GM12878 (cell line): ENCODE measurements around the gene ABCA7. TPM values are rescaled to one million over a fixed set of nuclear protein-coding genes. Genes with fewer than 3 reads are reported as not detected.

Experiments used
- ATAC-seq: fragments of 200-7000 bp; cut with Tn5 transposase; 3 replicates; pipeline ENCODE4 v1.9.1; 2020; ENCODE audit warnings: mild to moderate bottlenecking, moderate library complexity
- BruUV-seq: library from RNA; stranded (reverse); fragments of 400-500 nt; replicated peaks from 2 replicates; lab custom pipeline; 2021; lab: Mats Ljungman, UMichigan
- CTCF ChIA-PET: fragments of 300-600 bp; sonication (Branson Sonifier 250); formaldehyde crosslinking; extraction: SDS; loops from one replicate; lab custom pipeline; 2021; ENCODE audit warnings: inconsistent platforms; lab: Yijun Ruan, JAX
- POLR2A ChIA-PET: fragments of 350-600 bp; formaldehyde crosslinking; extraction: SDS; loops from one replicate; lab custom pipeline; 2021; ENCODE audit warnings: inconsistent platforms; lab: Charles Lee
- RAD21 ChIA-PET: fragments of 300-600 bp; sonication (Branson Sonifier 250); formaldehyde crosslinking; loops from one replicate; lab custom pipeline; 2023; ENCODE audit warnings: antibody characterized with exemption; ENCODE audit not compliant: unreplicated experiment; lab: Charles Lee
- SMC1A ChIA-PET: fragments of 300-600 bp; sonication (Branson Sonifier 250); formaldehyde crosslinking; loops from one replicate; lab custom pipeline; 2023; ENCODE audit not compliant: unreplicated experiment, uncharacterized antibody; lab: Charles Lee
- DNase-seq: peaks from one replicate; pipeline ENCODE4 v3.0.0-alpha.2; 2011; ENCODE audit warnings: low read depth, low spot score
- FAIRE-seq: peaks from 3 replicates; lab custom pipeline; 2011; peaks lifted over from hg19 to GRCh38; lab: Jason Lieb, UNC
- H2AFZ ChIP-seq: 2 replicates; pipeline ENCODE4 v1.6.0; 2011; ENCODE audit warnings: low read depth, low read length, control low read depth; ENCODE audit not compliant: control insufficient read depth
- H3K27ac ChIP-seq: 2 replicates; pipeline ENCODE4 v1.5.1; 2011; ENCODE audit warnings: control low read depth; ENCODE audit not compliant: control insufficient read depth, insufficient read depth
- H3K27me3 ChIP-seq, 2 experiments: replicated peaks in 1 of 2; 2 replicates each; pipeline versions ENCODE4 v1.6.0 to v1.6.1; 2011; ENCODE audit warnings: low read length in 1 of 2; ENCODE audit not compliant: control insufficient read depth in 2 of 2, insufficient read depth in 2 of 2
- H3K36me3 ChIP-seq, 2 experiments: 2 replicates each; pipeline ENCODE4 v1.5.1; 2011; ENCODE audit warnings: low read length in 1 of 2; ENCODE audit not compliant: control insufficient read depth in 2 of 2, insufficient read depth in 2 of 2
- H3K4me1 ChIP-seq: 2 replicates; pipeline ENCODE4 v1.6.1; 2011; ENCODE audit warnings: mild to moderate bottlenecking, low read length, moderate library complexity, mixed read lengths; ENCODE audit not compliant: control insufficient read depth, insufficient read depth
- H3K4me2 ChIP-seq: 2 replicates; pipeline ENCODE4 v1.6.0; 2011; ENCODE audit warnings: control low read depth; ENCODE audit not compliant: control insufficient read depth, insufficient read depth
- H3K4me3 ChIP-seq: fragments of 200-600 bp; sonication (generic); 2 replicates; pipeline ENCODE4 v1.5.1; 2016
- H3K79me2 ChIP-seq: 2 replicates; pipeline ENCODE4 v1.6.0; 2011; ENCODE audit warnings: low read length; ENCODE audit not compliant: control insufficient read depth, insufficient read depth
- H3K9ac ChIP-seq: 2 replicates; pipeline ENCODE4 v1.8.0; 2011; ENCODE audit warnings: low read length, control low read depth, mixed read lengths; ENCODE audit not compliant: control insufficient read depth, insufficient read depth
- H3K9me3 ChIP-seq: replicated peaks from 3 replicates; pipeline ENCODE4 v1.5.1; 2011; ENCODE audit warnings: mild to moderate bottlenecking, low read length; ENCODE audit not compliant: control insufficient read depth, insufficient read depth
- H4K20me1 ChIP-seq: 2 replicates; pipeline ENCODE4 v1.6.0; 2011; ENCODE audit not compliant: control insufficient read depth, insufficient read depth
- BCL11A ChIP-seq: IDR thresholded peaks from 2 replicates; pipeline ENCODE4 v1.6.1; 2011; ENCODE audit warnings: low read depth, low read length
- CBFB ChIP-seq: IDR thresholded peaks from 2 replicates; pipeline ENCODE4 v1.6.1; 2016; ENCODE audit warnings: antibody characterized with exemption, low read depth
- HDAC2 ChIP-seq: fragments of 200-600 bp; sonication (generic); IDR thresholded peaks from 2 replicates; pipeline ENCODE4 v1.6.1; 2017
- POLR2AphosphoS2 ChIP-seq: IDR thresholded peaks from 2 replicates; pipeline ENCODE4 v1.6.1; 2011; ENCODE audit warnings: low read depth, mild to moderate bottlenecking, low read length, improper control_type of control experiment, moderate library complexity
- WGBS: methylation state at CpG from one replicate; pipeline ENCODE4 v1.1.6; 2016; ENCODE audit warnings: low lambda C conversion rate; ENCODE audit not compliant: insufficient replicate concordance, insufficient coverage; ENCODE audit errors: missing lambda C conversion rate; 5-methylcytosine and 5-hydroxymethylcytosine counted together
- in situ Hi-C: fragments of 300-500 bp; cut with MboI; formaldehyde crosslinking; loops from 9 replicates; pipeline ENCODE4 v1.14.3; 2018; ENCODE audit warnings: mixed read lengths
- intact Hi-C: fragments of 100-400 bp; cut with micrococcal nuclease; formaldehyde crosslinking; loops from one replicate; pipeline ENCODE4 v1.14.2; 2022; ENCODE audit not compliant: unreplicated experiment
- polyA plus RNA-seq, 11 experiments: library from polyadenylated mRNA; depleted of rRNA in 4 of 11; unstranded in 6 of 11; stranded (reverse) in 5 of 11; fragments of >200 nt; fragmentation: Nextera tagmentation in 4 of 11; fragmentation: Illumina TruSeq in 1 of 11; extraction: Ambion mirVana in 4 of 11; extraction: Trizol in 1 of 11; gene quantifications; 1 replicate in 1 of 11; 2 replicates in 10 of 11; pipeline versions ENCODE4 v1.2.1 to v1.2.3, GENCODE V29; 2011 to 2016; ENCODE audit warnings: inconsistent platforms in 2 of 11, missing spikeins in 2 of 11, low read depth in 1 of 11
- total RNA-seq, 4 experiments: library from RNA; depleted of rRNA in 3 of 4; stranded (reverse); fragments of >200 nt in 3 of 4; fragmentation: Illumina TruSeq in 1 of 4; extraction: Trizol in 1 of 4; gene quantifications; 2 replicates each; pipeline versions ENCODE4 v1.2.1 to v1.2.3, GENCODE V29; 2013 to 2021
- TF ChIP-seq, protein P1 (sequence below): IDR thresholded peaks from 2 replicates; pipeline ENCODE4 v1.6.1; 2011; ENCODE audit warnings: low read depth, mild to moderate bottlenecking, low read length, moderate library complexity, borderline replicate concordance; ENCODE audit errors: extremely low read depth
- TF ChIP-seq, protein P2 (sequence below): IDR thresholded peaks from 2 replicates; pipeline ENCODE4 v1.6.1; 2012; ENCODE audit warnings: improper control_type of control experiment, low read depth, low read length; ENCODE audit not compliant: insufficient replicate concordance
- TF ChIP-seq, protein P3 (sequence below): fragments of 450-650 bp; IDR thresholded peaks from 2 replicates; pipeline ENCODE4 v1.6.1; 2016; ENCODE audit warnings: mild to moderate bottlenecking, moderate library complexity, borderline replicate concordance
- TF ChIP-seq, protein P4 (sequence below): fragments of 450-650 bp; IDR thresholded peaks from 2 replicates; pipeline ENCODE4 v1.6.1; 2018; ENCODE audit warnings: mild to moderate bottlenecking, low read depth, moderate library complexity; ENCODE audit not compliant: partially characterized antibody

Gene ABCA7
- total and polyA plus RNA-seq, 10 of the 15 experiments (the other 5 are each of a cell fraction or from before 2014, with no cell fraction given): 1.0 to 49.5 (median 14.8) TPM

DNA sequence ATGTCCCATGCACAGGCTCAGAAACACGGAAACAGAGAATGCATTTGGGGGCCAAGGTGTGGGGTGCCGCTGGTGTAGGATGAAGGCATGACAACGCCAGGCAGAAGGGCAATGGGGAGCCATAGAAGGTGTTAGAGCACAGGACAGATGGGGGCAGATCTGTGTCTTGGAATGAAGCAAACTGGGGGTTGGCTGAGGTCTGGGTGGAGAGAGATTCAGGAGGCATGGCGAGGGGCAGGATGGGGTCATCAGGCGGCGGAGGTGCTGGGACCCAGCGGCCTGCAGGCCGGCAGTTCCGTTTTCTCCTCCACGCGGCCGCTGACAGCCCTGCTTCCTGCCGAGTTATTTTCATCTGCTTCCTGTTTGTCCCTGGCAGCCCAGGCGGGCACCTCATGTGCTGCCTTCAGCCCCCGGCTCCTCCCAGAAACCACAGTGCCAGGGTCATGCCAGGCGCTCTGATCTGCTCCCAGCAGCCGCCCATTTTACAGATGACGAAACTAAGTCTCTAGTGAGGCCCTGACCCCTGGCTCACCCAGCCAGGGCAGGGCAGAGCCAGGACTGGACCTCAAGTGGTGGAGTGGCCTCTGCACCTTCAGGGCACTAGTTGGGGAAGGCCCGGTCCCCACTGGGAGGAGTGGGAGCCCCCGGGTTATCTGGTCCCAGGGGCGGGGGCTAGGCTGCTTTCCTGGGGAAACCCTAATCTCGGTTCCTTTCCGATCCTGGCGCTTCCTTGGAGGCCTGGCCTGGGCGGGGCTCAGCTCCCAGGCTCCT, 29.3 kb downstream of the ABCA7 start:
- FAIRE-seq: peak; percentile 64
- SMC1A ChIA-PET: interaction anchor here (1.1 kb wide), 1 partner anchor 29 kb away, joined by 3 read pairs; no protein-coding TSS in a partner anchor
- TSS peak; percentile 60 for BruUV-seq
- TF ChIP-seq, protein P1, sequence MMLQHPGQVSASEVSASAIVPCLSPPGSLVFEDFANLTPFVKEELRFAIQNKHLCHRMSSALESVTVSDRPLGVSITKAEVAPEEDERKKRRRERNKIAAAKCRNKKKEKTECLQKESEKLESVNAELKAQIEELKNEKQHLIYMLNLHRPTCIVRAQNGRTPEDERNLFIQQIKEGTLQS: no peak
- TF ChIP-seq BCL11A (no peak), CBFB (peak; percentile 53; the same call in 1 of the 2 replicates), POLR2AphosphoS2 (no peak), HDAC2 (no peak)
- TF ChIP-seq, protein P2, sequence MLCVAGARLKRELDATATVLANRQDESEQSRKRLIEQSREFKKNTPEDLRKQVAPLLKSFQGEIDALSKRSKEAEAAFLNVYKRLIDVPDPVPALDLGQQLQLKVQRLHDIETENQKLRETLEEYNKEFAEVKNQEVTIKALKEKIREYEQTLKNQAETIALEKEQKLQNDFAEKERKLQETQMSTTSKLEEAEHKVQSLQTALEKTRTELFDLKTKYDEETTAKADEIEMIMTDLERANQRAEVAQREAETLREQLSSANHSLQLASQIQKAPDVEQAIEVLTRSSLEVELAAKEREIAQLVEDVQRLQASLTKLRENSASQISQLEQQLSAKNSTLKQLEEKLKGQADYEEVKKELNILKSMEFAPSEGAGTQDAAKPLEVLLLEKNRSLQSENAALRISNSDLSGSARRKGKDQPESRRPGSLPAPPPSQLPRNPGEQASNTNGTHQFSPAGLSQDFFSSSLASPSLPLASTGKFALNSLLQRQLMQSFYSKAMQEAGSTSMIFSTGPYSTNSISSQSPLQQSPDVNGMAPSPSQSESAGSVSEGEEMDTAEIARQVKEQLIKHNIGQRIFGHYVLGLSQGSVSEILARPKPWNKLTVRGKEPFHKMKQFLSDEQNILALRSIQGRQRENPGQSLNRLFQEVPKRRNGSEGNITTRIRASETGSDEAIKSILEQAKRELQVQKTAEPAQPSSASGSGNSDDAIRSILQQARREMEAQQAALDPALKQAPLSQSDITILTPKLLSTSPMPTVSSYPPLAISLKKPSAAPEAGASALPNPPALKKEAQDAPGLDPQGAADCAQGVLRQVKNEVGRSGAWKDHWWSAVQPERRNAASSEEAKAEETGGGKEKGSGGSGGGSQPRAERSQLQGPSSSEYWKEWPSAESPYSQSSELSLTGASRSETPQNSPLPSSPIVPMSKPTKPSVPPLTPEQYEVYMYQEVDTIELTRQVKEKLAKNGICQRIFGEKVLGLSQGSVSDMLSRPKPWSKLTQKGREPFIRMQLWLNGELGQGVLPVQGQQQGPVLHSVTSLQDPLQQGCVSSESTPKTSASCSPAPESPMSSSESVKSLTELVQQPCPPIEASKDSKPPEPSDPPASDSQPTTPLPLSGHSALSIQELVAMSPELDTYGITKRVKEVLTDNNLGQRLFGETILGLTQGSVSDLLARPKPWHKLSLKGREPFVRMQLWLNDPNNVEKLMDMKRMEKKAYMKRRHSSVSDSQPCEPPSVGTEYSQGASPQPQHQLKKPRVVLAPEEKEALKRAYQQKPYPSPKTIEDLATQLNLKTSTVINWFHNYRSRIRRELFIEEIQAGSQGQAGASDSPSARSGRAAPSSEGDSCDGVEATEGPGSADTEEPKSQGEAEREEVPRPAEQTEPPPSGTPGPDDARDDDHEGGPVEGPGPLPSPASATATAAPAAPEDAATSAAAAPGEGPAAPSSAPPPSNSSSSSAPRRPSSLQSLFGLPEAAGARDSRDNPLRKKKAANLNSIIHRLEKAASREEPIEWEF: no peak
- TF ChIP-seq, protein P3, sequence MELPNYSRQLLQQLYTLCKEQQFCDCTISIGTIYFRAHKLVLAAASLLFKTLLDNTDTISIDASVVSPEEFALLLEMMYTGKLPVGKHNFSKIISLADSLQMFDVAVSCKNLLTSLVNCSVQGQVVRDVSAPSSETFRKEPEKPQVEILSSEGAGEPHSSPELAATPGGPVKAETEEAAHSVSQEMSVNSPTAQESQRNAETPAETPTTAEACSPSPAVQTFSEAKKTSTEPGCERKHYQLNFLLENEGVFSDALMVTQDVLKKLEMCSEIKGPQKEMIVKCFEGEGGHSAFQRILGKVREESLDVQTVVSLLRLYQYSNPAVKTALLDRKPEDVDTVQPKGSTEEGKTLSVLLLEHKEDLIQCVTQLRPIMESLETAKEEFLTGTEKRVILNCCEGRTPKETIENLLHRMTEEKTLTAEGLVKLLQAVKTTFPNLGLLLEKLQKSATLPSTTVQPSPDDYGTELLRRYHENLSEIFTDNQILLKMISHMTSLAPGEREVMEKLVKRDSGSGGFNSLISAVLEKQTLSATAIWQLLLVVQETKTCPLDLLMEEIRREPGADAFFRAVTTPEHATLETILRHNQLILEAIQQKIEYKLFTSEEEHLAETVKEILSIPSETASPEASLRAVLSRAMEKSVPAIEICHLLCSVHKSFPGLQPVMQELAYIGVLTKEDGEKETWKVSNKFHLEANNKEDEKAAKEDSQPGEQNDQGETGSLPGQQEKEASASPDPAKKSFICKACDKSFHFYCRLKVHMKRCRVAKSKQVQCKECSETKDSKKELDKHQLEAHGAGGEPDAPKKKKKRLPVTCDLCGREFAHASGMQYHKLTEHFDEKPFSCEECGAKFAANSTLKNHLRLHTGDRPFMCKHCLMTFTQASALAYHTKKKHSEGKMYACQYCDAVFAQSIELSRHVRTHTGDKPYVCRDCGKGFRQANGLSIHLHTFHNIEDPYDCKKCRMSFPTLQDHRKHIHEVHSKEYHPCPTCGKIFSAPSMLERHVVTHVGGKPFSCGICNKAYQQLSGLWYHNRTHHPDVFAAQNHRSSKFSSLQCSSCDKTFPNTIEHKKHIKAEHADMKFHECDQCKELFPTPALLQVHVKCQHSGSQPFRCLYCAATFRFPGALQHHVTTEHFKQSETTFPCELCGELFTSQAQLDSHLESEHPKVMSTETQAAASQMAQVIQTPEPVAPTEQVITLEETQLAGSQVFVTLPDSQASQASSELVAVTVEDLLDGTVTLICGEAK: 0 out of 2 replicates have a peak, but pooled peaks have one; percentile 38
- TF ChIP-seq, protein P4, sequence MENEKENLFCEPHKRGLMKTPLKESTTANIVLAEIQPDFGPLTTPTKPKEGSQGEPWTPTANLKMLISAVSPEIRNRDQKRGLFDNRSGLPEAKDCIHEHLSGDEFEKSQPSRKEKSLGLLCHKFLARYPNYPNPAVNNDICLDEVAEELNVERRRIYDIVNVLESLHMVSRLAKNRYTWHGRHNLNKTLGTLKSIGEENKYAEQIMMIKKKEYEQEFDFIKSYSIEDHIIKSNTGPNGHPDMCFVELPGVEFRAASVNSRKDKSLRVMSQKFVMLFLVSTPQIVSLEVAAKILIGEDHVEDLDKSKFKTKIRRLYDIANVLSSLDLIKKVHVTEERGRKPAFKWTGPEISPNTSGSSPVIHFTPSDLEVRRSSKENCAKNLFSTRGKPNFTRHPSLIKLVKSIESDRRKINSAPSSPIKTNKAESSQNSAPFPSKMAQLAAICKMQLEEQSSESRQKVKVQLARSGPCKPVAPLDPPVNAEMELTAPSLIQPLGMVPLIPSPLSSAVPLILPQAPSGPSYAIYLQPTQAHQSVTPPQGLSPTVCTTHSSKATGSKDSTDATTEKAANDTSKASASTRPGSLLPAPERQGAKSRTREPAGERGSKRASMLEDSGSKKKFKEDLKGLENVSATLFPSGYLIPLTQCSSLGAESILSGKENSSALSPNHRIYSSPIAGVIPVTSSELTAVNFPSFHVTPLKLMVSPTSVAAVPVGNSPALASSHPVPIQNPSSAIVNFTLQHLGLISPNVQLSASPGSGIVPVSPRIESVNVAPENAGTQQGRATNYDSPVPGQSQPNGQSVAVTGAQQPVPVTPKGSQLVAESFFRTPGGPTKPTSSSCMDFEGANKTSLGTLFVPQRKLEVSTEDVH: peak; percentile 29

More for the DNA sequence above, 29.3 kb downstream of the ABCA7 start:
- Histone ChIP-seq H3K27ac (peak overlapping the region; percentile 95), H3K79me2 (peaks cover 46% of the 10 kb centered on the region), H2AFZ (no peak overlapping the region), H3K9ac (peak overlapping the region; percentile 90), H3K4me2 (peak overlapping the region; percentile 82), H4K20me1 (no peaks in the 10 kb centered on the region), H3K27me3 (no peaks in the 10 kb centered on the region), H3K4me3 (peak overlapping the region; percentile 98), H3K36me3 (peaks cover 11 to 19% of the 10 kb centered on the region in 2 experiments; a peak in 3 of 4 replicates), H3K4me1 (peaks cover 19% of the 10 kb centered on the region), H3K9me3 (no peaks in the 10 kb centered on the region)
- intact Hi-C loops: loop anchor here (1.0 to 2.0 kb wide), 2 partner anchors 34 to 48 kb away; partner anchors contain the start of genes GPX4, RNU6-2 and TMEM259
- ATAC-seq (peak; percentile 49), DNase-seq (no peak)
- in situ Hi-C loops: no loop called here
- CTCF ChIA-PET: interaction anchor here (1.8 kb wide), 1 partner anchor 19 kb away, joined by 5 read pairs; no protein-coding TSS in a partner anchor
- RAD21 ChIA-PET: no interaction called here
- POLR2A ChIA-PET: interaction anchor here (0.8 to 3.0 kb wide), 3 partner anchors 17 to 30 kb away, joined by 4 to 32 read pairs (median 6); partner anchors contain the start of gene ABCA7
- WGBS: 2% methylated on average over 25 of the region's 25 CpGs
